IPS DF 4.7 (cell line): Measurements from ENCODE around the gene PPP1R3C.

Experiments used
- DNase-seq: peaks from one replicate; pipeline ENCODE4 v3.0.0-alpha.2; 2013; ENCODE audit warnings: low spot score; ENCODE audit errors: extremely low read depth

The PPP1R3C gene

GRCh38 chr10:91629715-91630549 lies 2.9 kb downstream of the PPP1R3C start:
- DNase-seq, result no peak

- no peak for DNase-seq
Measured at GRCh38 chr10:91628383-91628782, 4.5 kb downstream of the PPP1R3C start.

- no peak for DNase-seq
Measured at GRCh38 chr10:91627344-91628102, 5.3 kb downstream of the PPP1R3C start.

- DNase-seq, result no peak
Measured at GRCh38 chr10:91626936-91627335, 5.9 kb downstream of the PPP1R3C start.

- no peak for DNase-seq
Measured at GRCh38 chr10:91624633-91625032, 8.2 kb downstream of the PPP1R3C start.

GRCh38 chr10:91622601-91623000 lies 10.3 kb downstream of the PPP1R3C start:
- no peak for DNase-seq

GRCh38 chr10:91621483-91622113 lies 11.3 kb downstream of the PPP1R3C start:
- no peak for DNase-seq

GRCh38 chr10:91617072-91617609 lies 15.7 kb downstream of the PPP1R3C start:
- no peak for DNase-seq

- DNase-seq, result no peak
Measured at GRCh38 chr10:91616137-91616536, 16.7 kb downstream of the PPP1R3C start.

- DNase-seq, result no peak
Measured at GRCh38 chr10:91614225-91614624, 18.6 kb downstream of the PPP1R3C start.

GRCh38 chr10:91613411-91614187 lies 19.3 kb downstream of the PPP1R3C start:
- DNase-seq, result no peak

- DNase-seq, result no peak
Measured at GRCh38 chr10:91610919-91611318, 22.0 kb downstream of the PPP1R3C start.

GRCh38 chr10:91610444-91610843 lies 22.4 kb downstream of the PPP1R3C start:
- no peak for DNase-seq

- no peak for DNase-seq
Measured at GRCh38 chr10:91607646-91608403, 25.0 kb downstream of the PPP1R3C start.

GRCh38 chr10:91605968-91606367 lies 26.9 kb downstream of the PPP1R3C start:
- DNase-seq, result no peak

GRCh38 chr10:91604553-91605534 lies 28.0 kb downstream of the PPP1R3C start:
- DNase-seq, result no peak

- no peak for DNase-seq
Measured at GRCh38 chr10:91603931-91604331, 28.9 kb downstream of the PPP1R3C start.

- no peak for DNase-seq
Measured at GRCh38 chr10:91602868-91603568, 29.9 kb downstream of the PPP1R3C start.

- no peak for DNase-seq
Measured at GRCh38 chr10:91602449-91602848, 30.4 kb downstream of the PPP1R3C start.
